Femur (tissue), 1 donor: ENCODE results near the gene SDS.
A peak's percentile ranks its signal among the peaks of the same experiment; 100 is the strongest.
"Not testable (repeated sequence)": the region's sequence is repeated elsewhere in the genome, so short reads cannot be mapped to it uniquely, and the experiment has no call there.

Source experiments
- DNase-seq: peaks from one replicate; pipeline ENCODE4 v3.0.0-alpha.2; 2017

Gene SDS

GRCh38 chr12:113373969-113374368 is 29.7 kb downstream of the SDS start:
- DNase-seq, result no peak

GRCh38 chr12:113373440-113373839 is 30.2 kb downstream of the SDS start:
- no peak for DNase-seq

DNA sequence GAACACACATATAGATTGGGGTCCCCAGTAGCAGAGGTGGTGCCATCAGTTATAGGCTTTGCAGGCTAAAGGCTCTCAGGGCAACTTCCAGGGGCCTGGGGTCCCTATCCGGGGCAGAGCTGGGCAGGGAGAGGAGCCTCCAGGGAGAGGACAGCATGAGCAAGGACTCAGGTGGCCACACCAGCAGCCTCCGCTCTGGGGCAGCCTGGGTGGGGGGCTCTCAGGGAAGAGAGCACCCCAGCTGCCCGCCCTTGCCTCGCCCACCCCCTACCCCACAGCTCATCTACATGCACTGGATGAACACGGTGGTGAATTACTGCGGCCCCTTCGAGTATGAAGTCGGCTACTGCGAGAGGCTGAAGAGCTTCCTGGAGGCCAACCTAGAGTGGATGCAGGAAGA is 31.3 kb downstream of the SDS start:
- no peak for DNase-seq

GRCh38 chr12:113371808-113372207 is 31.9 kb downstream of the SDS start:
- no peak for DNase-seq

DNA sequence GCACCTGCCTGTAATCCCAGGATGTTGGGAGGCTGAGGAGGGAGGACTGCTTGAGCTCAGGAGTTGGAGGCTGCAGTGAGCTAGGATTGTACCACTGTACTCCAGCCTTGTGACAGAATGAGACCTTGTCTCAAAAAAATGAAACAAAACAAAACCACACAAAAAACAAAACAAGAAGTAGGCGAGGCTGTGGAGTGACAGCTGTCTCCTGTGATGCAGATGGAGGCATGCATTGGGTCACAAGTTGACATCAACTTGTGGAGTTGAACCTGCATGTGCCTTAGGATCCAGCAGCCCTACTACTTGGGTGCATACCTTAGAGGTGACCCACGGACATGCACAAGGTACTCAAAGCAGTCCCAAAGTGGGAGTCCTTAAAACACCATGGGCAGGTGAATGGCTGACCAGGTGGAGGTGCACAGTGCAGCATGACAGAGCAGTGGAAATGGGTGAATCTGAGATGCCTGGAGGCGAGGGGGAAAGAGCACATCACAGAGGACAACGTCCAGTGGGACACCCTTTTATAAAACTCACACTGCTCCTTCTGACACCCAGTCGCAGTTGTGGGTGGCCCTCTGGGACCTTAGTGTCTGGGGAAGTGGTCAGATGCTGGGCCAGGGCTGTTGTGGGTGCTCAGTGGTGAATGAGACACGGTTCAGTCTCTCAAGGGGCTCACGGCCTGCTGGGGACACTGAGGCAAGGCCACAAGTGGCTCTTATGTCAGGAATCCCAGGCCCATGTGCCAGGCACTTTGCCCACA is 32.6 kb downstream of the SDS start:
- no peak for DNase-seq

- DNase-seq, result no peak
Observed at GRCh38 chr12:113369391-113369985, 34.2 kb downstream of the SDS start.

DNA sequence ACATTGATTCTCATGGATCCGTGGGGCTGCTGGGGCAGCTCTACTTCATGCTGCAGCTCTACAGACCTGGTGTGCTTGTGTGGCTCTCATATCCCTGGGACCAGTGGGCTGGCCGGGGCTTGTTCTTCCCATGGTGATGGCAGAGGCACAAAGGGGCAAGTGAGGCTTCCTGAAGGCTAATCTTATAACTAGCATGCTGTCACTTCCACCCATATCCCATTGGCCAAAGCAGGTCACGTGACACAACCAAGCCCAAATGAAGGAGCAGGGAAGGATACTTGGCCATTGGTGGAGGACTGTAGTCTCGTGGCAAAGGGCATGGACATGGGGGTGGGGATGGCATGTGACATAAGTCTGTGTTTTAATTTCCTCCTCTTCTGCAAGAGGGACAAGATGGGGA is 35.4 kb downstream of the SDS start:
- DNase-seq, result no peak

GRCh38 chr12:113366827-113367226 is 36.9 kb downstream of the SDS start:
- no peak for DNase-seq

GRCh38 chr12:113365639-113366395 is 37.9 kb downstream of the SDS start:
- no peak for DNase-seq

- DNase-seq, result no peak
Observed at GRCh38 chr12:113364698-113365097, 39.0 kb downstream of the SDS start.

GRCh38 chr12:113361574-113362370 is 41.9 kb downstream of the SDS start:
- no peak for DNase-seq

DNA sequence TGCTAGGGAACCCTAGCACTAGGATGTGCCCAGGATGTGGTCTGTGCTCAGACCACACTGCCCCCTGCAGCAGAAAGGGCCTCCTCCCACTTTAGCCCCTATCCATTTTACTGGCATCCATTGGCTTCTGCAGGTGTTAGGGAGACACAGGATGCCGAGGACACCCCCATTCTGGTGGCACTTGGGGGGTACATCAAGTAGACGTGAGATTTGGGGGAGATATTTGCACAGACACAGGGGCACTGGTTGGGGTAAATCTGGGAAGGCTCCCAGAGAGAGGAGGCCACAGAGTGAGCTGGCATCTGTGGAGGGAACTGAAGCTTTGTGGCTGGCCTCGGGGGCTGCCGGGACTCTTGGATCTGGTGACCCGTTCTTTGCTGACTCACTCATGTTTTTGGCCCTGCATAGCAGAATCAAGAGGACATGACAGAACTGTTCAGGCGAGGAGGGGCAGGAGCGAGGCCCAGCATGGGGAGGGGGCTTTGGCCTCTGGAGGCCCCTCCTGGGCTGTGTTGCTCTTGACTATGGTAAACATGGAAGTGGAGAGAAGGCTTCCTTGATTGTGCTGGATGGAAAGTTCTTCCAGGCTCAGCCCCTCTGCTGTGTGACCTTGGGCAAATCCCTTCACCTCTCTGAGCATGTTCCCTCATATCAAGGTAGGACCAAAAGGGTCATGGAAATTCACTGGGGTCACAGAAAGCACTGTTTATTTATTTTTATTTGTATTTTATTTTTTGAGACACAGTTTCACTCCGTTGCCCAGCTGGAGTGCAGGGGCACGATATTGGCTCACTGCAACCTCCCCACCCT is 43.5 kb downstream of the SDS start:
- no peak for DNase-seq

GRCh38 chr12:113359133-113359938 is 44.4 kb downstream of the SDS start:
- DNase-seq, result peak; percentile 55

DNA sequence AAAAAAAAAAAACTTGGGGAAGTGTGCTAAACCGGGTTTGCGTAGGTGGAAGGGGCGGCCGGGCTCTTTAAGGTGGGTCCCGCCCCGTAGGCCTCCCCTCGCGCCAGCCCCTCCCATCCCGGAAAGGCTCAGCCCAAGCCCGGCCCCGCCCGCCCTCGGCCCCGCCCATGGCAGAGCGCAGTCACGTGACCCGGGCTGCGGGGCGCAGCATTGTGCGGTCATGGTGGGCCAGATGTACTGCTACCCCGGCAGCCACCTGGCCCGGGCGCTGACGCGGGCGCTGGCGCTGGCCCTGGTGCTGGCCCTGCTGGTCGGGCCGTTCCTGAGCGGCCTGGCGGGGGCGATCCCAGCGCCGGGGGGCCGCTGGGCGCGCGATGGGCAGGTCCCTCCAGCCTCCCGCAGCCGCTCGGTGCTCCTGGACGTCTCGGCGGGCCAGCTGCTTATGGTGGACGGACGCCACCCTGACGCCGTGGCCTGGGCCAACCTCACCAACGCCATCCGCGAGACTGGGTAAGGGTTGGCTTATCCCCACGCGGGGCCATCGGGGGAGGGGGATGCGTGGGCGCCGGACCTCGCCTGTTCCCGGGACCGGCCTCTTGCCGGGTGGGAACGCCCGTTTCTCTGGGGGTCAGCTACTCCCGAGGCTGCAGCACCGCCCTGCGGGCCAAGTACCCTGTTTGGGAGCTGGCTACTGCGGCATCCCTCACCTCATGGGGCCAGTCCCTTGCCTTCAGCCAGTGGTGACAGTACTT is 45.1 kb downstream of the SDS start, which contains the start of gene PLBD2:
Gene PLBD2, plus strand, starts transcription at position 207 of the 752 bp plus-strand sequence. Its CDS starts 14 bp downstream, at position 221.
- peak; percentile 96 for DNase-seq

GRCh38 chr12:113354192-113354591 is 49.5 kb downstream of the SDS start:
- not testable (repeated sequence) for DNase-seq

GRCh38 chr12:113351089-113351488 is 52.6 kb downstream of the SDS start:
- no peak for DNase-seq

DNA sequence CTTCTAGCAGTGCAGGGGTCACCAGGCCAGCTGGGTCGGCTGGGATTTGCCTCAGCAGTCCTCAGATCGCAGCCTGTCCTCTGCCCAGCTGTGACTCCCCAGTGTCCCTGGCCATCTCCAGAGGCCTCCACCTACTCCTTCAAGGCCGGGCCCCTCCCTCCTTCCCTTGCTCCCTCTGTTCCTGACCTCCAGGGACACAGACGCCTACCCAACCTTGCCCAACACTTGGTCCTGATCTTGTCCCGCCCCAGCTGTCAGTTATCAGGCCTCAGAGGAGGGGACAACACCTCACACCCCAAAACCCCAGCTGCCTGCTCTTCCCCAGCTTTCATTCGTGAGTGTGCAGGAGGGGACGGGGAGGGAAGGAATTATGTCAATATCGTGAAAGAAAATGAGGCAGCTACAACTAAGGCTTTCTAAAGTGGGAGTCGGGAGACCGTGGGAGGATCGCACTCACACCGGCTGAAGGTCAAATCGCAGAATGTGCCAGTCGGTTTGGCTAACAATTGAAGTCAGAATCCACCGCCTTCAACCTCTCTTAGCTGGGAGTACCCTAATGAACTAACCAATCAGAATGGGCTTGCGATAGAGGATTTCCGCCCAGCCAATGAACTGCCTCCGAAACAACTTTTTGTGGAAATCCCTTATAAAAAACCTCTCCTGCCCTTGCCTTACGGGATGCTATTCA is 54.7 kb downstream of the SDS start:
- DNase-seq, result no peak

DNA sequence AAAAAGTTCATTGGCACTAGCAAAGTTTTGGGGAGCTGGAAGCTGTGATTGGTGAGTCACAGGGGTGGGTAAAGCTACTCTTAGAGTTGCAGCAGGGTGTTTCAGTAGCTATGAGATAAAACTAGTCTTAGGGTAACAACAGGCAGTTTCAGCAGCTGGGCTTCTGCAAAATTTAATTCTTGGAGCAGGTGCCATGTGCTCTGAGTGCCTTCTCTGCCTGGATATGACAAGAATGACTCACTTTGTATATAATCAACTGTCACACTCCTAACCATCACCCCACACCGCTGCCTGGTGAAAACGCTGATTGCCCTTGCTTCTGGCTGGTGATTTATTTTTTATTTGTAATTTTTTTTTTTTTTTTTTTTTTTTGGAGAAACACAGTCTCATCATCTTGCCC is 55.8 kb downstream of the SDS start:
- no peak for DNase-seq

GRCh38 chr12:113347107-113347506 is 56.6 kb downstream of the SDS start:
- no peak for DNase-seq

DNA sequence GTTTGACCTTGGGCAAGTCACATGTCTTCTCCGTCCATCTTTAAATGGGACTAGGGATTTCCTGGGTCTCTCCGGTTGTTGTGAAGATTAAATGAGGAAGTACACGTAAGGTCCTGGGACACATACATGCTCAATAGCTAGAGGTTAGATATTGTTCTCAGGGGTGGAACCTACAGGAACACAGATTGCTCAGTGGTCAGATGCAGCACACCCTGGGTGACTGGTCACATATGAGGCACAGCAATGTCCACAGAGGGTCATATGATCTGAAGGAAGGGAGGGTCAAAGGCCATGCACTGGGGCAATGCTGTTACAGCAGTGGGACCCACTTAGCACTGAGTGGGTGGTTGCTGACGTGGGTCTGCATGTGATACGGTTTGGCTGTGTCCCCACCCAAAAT is 57.3 kb downstream of the SDS start:
- DNase-seq, result no peak
